Prostate gland (tissue), 2 donors: ENCODE data around the gene SYCE3. TPM values are rescaled to one million over a fixed set of nuclear protein-coding genes. Genes with fewer than 3 reads are reported as not detected.

ENCODE experiments used
- DNase-seq: peaks from one replicate; pipeline ENCODE4 v3.0.0-alpha.2; 2019; ENCODE audit warnings: low spot score
- H3K27ac ChIP-seq, 2 donors: fragments of 200-600 bp; sonication (generic); 2 replicates each; pipeline ENCODE4 v1.5.1; 2017 to 2019
- H3K27me3 ChIP-seq: fragments of 200-600 bp; sonication (generic); replicated peaks from 2 replicates; pipeline ENCODE4 v1.5.1; 2019; ENCODE audit not compliant: insufficient read depth
- H3K36me3 ChIP-seq, 2 donors: fragments of 200-600 bp; sonication (generic); 1 replicate in 1 of 2; 2 replicates in 1 of 2; pipeline versions ENCODE4 v1.5.1 to v1.8.1; 2017 to 2019
- H3K4me1 ChIP-seq: fragments of 200-600 bp; sonication (generic); replicated peaks from 2 replicates; pipeline ENCODE4 v1.5.1; 2019
- H3K4me3 ChIP-seq, 2 donors: fragments of 200-600 bp; sonication (generic); 2 replicates each; pipeline ENCODE4 v1.5.1; 2017 to 2019
- H3K9me3 ChIP-seq: fragments of 200-600 bp; sonication (generic); 2 replicates; pipeline ENCODE4 v1.5.1; 2017
- POLR2A ChIP-seq: fragments of 450-650 bp; IDR thresholded peaks from one replicate; pipeline ENCODE4 v1.6.1; 2016; ENCODE audit warnings: antibody characterized with exemption, mild to moderate bottlenecking
- POLR2AphosphoS5 ChIP-seq: sonication (generic); formaldehyde crosslinking; IDR thresholded peaks from one replicate; pipeline ENCODE4 v1.6.1; 2017; ENCODE audit warnings: antibody characterized with exemption
- WGBS: methylation state at CpG from one replicate; pipeline ENCODE4 v1.1.5; 2018; 5-methylcytosine and 5-hydroxymethylcytosine counted together
- intact Hi-C: fragments of 100-400 bp; cut with DNase I; formaldehyde crosslinking; loops from one replicate; pipeline ENCODE4 v1.14.2; 2022
- total RNA-seq, 2 donors: library from RNA; depleted of rRNA; stranded (reverse); fragments of >200 nt; gene quantifications; one replicate each; pipeline ENCODE4 v1.1.0, GENCODE V29; 2016
- TF ChIP-seq, protein P1 (sequence below), 4 experiments: fragments of 200-600 bp in 2 of 4; fragments of 450-650 bp in 2 of 4; sonication (generic) in 2 of 4; IDR thresholded peaks; 1 replicate in 3 of 4; 2 replicates in 1 of 4; pipeline ENCODE4 v1.5.1; 2016 to 2019; ENCODE audit warnings: antibody characterized with exemption in 4 of 4, mild to moderate bottlenecking in 2 of 4, moderate library complexity in 2 of 4

The SYCE3 gene
- total RNA-seq, 2 donors from 2014 or later = 10.2 TPM; not detected in 1

- H3K9me3 ChIP-seq = no peaks in the 10 kb centered on the region
- no peak for DNase-seq
- WGBS = 82% methylated on average over 18 of the region's 18 CpGs
- H3K4me1 ChIP-seq = peaks cover 8% of the 10 kb centered on the region
- H3K36me3 ChIP-seq = no peaks in the 10 kb centered on the region
- intact Hi-C loops = no loop called here
- no peak overlapping the region for H3K4me3 ChIP-seq
- H3K27me3 ChIP-seq = no peaks in the 10 kb centered on the region
- H3K27ac ChIP-seq = no peak overlapping the region
- TF ChIP-seq POLR2AphosphoS5 (no peak), POLR2A (no peak)
- TF ChIP-seq, protein P1, sequence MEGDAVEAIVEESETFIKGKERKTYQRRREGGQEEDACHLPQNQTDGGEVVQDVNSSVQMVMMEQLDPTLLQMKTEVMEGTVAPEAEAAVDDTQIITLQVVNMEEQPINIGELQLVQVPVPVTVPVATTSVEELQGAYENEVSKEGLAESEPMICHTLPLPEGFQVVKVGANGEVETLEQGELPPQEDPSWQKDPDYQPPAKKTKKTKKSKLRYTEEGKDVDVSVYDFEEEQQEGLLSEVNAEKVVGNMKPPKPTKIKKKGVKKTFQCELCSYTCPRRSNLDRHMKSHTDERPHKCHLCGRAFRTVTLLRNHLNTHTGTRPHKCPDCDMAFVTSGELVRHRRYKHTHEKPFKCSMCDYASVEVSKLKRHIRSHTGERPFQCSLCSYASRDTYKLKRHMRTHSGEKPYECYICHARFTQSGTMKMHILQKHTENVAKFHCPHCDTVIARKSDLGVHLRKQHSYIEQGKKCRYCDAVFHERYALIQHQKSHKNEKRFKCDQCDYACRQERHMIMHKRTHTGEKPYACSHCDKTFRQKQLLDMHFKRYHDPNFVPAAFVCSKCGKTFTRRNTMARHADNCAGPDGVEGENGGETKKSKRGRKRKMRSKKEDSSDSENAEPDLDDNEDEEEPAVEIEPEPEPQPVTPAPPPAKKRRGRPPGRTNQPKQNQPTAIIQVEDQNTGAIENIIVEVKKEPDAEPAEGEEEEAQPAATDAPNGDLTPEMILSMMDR (IDR thresholded peaks at IDR 0.05) = no peak
Measured at GRCh38 chr22:50576806-50577696, 14.3 kb upstream of the SYCE3 start.

GRCh38 chr22:50576070-50576469 lies 13.4 kb upstream of the SYCE3 start:
- intact Hi-C loops = no loop called here
- no peaks in the 10 kb centered on the region for H3K27me3 ChIP-seq
- H3K4me3 ChIP-seq = no peak overlapping the region
- H3K4me1 ChIP-seq = no peaks in the 10 kb centered on the region
- H3K9me3 ChIP-seq = no peaks in the 10 kb centered on the region
- no peak overlapping the region for H3K27ac ChIP-seq
- WGBS = 53% methylated on average over 5 of the region's 5 CpGs
- no peak for DNase-seq
- H3K36me3 ChIP-seq = no peaks in the 10 kb centered on the region
- TF ChIP-seq, protein P1 (IDR thresholded peaks at IDR 0.05) = peak in 1 of 4 experiments; percentile 17
- TF ChIP-seq POLR2A = no peak

GRCh38 chr22:50575426-50575941 lies 12.8 kb upstream of the SYCE3 start:
- TF ChIP-seq, protein P1 (IDR thresholded peaks at IDR 0.05) = no peak
- no peak for TF ChIP-seq POLR2A
- TF ChIP-seq POLR2AphosphoS5 = no peak
- DNase-seq = no peak
- Histone ChIP-seq H3K9me3 (no peaks in the 10 kb centered on the region), H3K36me3 (no peaks in the 10 kb centered on the region), H3K4me3 (no peak overlapping the region), H3K27ac (no peak overlapping the region), H3K27me3 (no peaks in the 10 kb centered on the region), H3K4me1 (no peaks in the 10 kb centered on the region)
- intact Hi-C loops = no loop called here
- WGBS = 90% methylated on average over 8 of the region's 8 CpGs

- intact Hi-C loops = no loop called here
- no peak for DNase-seq
- 76% methylated on average over 11 of the region's 11 CpGs for WGBS
- TF ChIP-seq, protein P1 (IDR thresholded peaks at IDR 0.05) = no peak
- TF ChIP-seq POLR2AphosphoS5 (no peak), POLR2A (no peak)
- H3K4me3 ChIP-seq = no peak overlapping the region
- no peaks in the 10 kb centered on the region for H3K4me1 ChIP-seq
- no peak overlapping the region for H3K27ac ChIP-seq
- H3K36me3 ChIP-seq = no peaks in the 10 kb centered on the region
- H3K9me3 ChIP-seq = no peaks in the 10 kb centered on the region
- H3K27me3 ChIP-seq = no peaks in the 10 kb centered on the region
Measured at GRCh38 chr22:50574383-50574755, 11.7 kb upstream of the SYCE3 start.
